NT2/D1 (cell line): ENCODE measurements around the gene ARL8B.
"Not testable (repeated sequence)": the region's sequence is repeated elsewhere in the genome, so short reads cannot be mapped to it uniquely, and the experiment has no call there.

Experiments
- DNase-seq: peaks from one replicate; pipeline ENCODE4 v3.0.0-alpha.2; 2011; ENCODE audit warnings: low read depth, low spot score
- H3K27me3 ChIP-seq: 2 replicates; pipeline ENCODE4 v1.6.0; 2011; ENCODE audit warnings: mild to moderate bottlenecking; ENCODE audit not compliant: insufficient read length, insufficient read depth
- H3K36me3 ChIP-seq: 2 replicates; pipeline ENCODE4 v1.6.1; 2011; ENCODE audit warnings: mild to moderate bottlenecking, low read length, mixed read lengths; ENCODE audit not compliant: insufficient read depth, insufficient read length
- H3K4me1 ChIP-seq: 2 replicates; pipeline ENCODE4 v1.5.1; 2011; ENCODE audit not compliant: insufficient read depth, insufficient read length
- H3K4me3 ChIP-seq: 2 replicates; pipeline ENCODE4 v1.5.1; 2011; ENCODE audit warnings: low read depth; ENCODE audit not compliant: insufficient read length
- H3K9ac ChIP-seq: 2 replicates; pipeline ENCODE4 v1.6.0; 2011; ENCODE audit warnings: low read depth; ENCODE audit not compliant: insufficient read length
- H3K9me3 ChIP-seq: 2 replicates; pipeline ENCODE4 v1.5.1; 2011; ENCODE audit warnings: mild to moderate bottlenecking, low read length; ENCODE audit not compliant: insufficient read depth
- SUZ12 ChIP-seq: IDR thresholded peaks from 2 replicates; pipeline ENCODE4 v1.6.1; 2011; ENCODE audit not compliant: insufficient read length, insufficient read depth; ENCODE audit errors: extremely low read depth
- YY1 ChIP-seq: IDR thresholded peaks from 2 replicates; pipeline ENCODE4 v1.6.1; 2011; ENCODE audit not compliant: insufficient read length, insufficient read depth
- ZNF274 ChIP-seq: IDR thresholded peaks from 2 replicates; pipeline ENCODE4 v1.6.1; 2011; ENCODE audit warnings: mild to moderate bottlenecking, low read depth, low read length

The ARL8B gene

GRCh38 chr3:5096336-5097008 is 25.6 kb upstream of the ARL8B start:
- Histone ChIP-seq H3K4me1 (peaks cover 2% of the 10 kb centered on the region), H3K27me3 (peaks cover 30% of the 10 kb centered on the region), H3K4me3 (no peak overlapping the region), H3K36me3 (no peaks in the 10 kb centered on the region), H3K9me3 (no peaks in the 10 kb centered on the region; the same call in 1 of the 2 replicates), H3K9ac (no peak overlapping the region)
- TF ChIP-seq SUZ12 (no peak), YY1 (no peak)
- no peak for DNase-seq

- no peak for DNase-seq
- H3K4me1 ChIP-seq, result peaks cover 2% of the 10 kb centered on the region
Observed at GRCh38 chr3:5098346-5098745, 23.7 kb upstream of the ARL8B start.

GRCh38 chr3:5102532-5102931 is 19.6 kb upstream of the ARL8B start:
- H3K36me3 ChIP-seq, result no peaks in the 10 kb centered on the region
- no peak for DNase-seq
- no peak for TF ChIP-seq YY1
- no peak for TF ChIP-seq ZNF274
- TF ChIP-seq SUZ12, result no peak

More at GRCh38 chr3:5098346-5098745, 23.7 kb upstream of the ARL8B start:
- no peak overlapping the region for H3K4me3 ChIP-seq
- no peaks in the 10 kb centered on the region; the same call in 1 of the 2 replicates for H3K9me3 ChIP-seq
- no peak overlapping the region for H3K9ac ChIP-seq
- no peak for TF ChIP-seq SUZ12
- no peak for TF ChIP-seq YY1
- no peak for TF ChIP-seq ZNF274
- H3K27me3 ChIP-seq, result peaks cover 30% of the 10 kb centered on the region
- no peaks in the 10 kb centered on the region for H3K36me3 ChIP-seq

GRCh38 chr3:5103743-5104142 is 18.3 kb upstream of the ARL8B start:
- Histone ChIP-seq H3K9ac (no peak overlapping the region), H3K36me3 (no peaks in the 10 kb centered on the region), H3K4me1 (no peaks in the 10 kb centered on the region), H3K27me3 (no peaks in the 10 kb centered on the region), H3K4me3 (no peak overlapping the region), H3K9me3 (no peaks in the 10 kb centered on the region; the same call in 1 of the 2 replicates)
- DNase-seq, result no peak
- TF ChIP-seq YY1 (no peak), SUZ12 (no peak), ZNF274 (no peak)

More at GRCh38 chr3:5102532-5102931, 19.6 kb upstream of the ARL8B start:
- Histone ChIP-seq H3K27me3 (peaks cover 4% of the 10 kb centered on the region), H3K9ac (no peak overlapping the region), H3K4me3 (no peak overlapping the region), H3K9me3 (no peaks in the 10 kb centered on the region; the same call in 1 of the 2 replicates), H3K4me1 (no peaks in the 10 kb centered on the region)

- Histone ChIP-seq H3K4me1 (no peaks in the 10 kb centered on the region), H3K9me3 (no peaks in the 10 kb centered on the region; the same call in 1 of the 2 replicates), H3K36me3 (no peaks in the 10 kb centered on the region), H3K9ac (no peak overlapping the region), H3K4me3 (no peak overlapping the region), H3K27me3 (no peaks in the 10 kb centered on the region)
- DNase-seq, result no peak
- TF ChIP-seq ZNF274 (no peak), SUZ12 (no peak), YY1 (no peak)
Observed at GRCh38 chr3:5105050-5105449, 17.0 kb upstream of the ARL8B start.

GRCh38 chr3:5106371-5106770 is 15.7 kb upstream of the ARL8B start:
- H3K27me3 ChIP-seq, H3K9ac ChIP-seq, DNase-seq, H3K36me3 ChIP-seq, H3K4me3 ChIP-seq, H3K9me3 ChIP-seq, H3K4me1 ChIP-seq: not testable (repeated sequence)

GRCh38 chr3:5106933-5107334 is 15.2 kb upstream of the ARL8B start:
- not testable (repeated sequence) for H3K36me3 ChIP-seq, H3K9me3 ChIP-seq, H3K27me3 ChIP-seq, H3K4me3 ChIP-seq, H3K9ac ChIP-seq, H3K4me1 ChIP-seq, DNase-seq

- Histone ChIP-seq H3K9ac (no peak overlapping the region), H3K27me3 (no peaks in the 10 kb centered on the region), H3K9me3 (peaks cover 9% of the 10 kb centered on the region; the same call in 1 of the 2 replicates), H3K36me3 (no peaks in the 10 kb centered on the region), H3K4me3 (no peak overlapping the region), H3K4me1 (no peaks in the 10 kb centered on the region)
- TF ChIP-seq SUZ12 (no peak), ZNF274 (no peak), YY1 (no peak)
- no peak for DNase-seq
Observed at GRCh38 chr3:5110337-5110736, 11.8 kb upstream of the ARL8B start.
